Thoracic aorta (tissue), 2 donors: ENCODE data around the gene SLC22A16. TPM values are rescaled to one million over a fixed set of nuclear protein-coding genes. Genes with fewer than 3 reads are reported as not detected.

Experiments used
- ATAC-seq: fragments of 150-250 bp; one replicate; pipeline ENCODE4 v1.8.0; 2017; ENCODE audit warnings: low read depth; ENCODE audit not compliant: insufficient number of reproducible peaks, low FRiP score
- DNase-seq: peaks from one replicate; pipeline ENCODE4 v3.0.0-alpha.2; 2020; ENCODE audit warnings: low spot score
- H3K27ac ChIP-seq, 2 donors: fragments of 200-600 bp; sonication (generic); 1 replicate in 1 of 2; 2 replicates in 1 of 2; pipeline ENCODE4 v1.5.1; 2016; ENCODE audit warnings: mild to moderate bottlenecking in 2 of 2, moderate library complexity in 2 of 2
- H3K27me3 ChIP-seq: fragments of 200-600 bp; sonication (generic); replicated peaks from 2 replicates; pipeline ENCODE4 v1.6.0; 2016; ENCODE audit warnings: mild to moderate bottlenecking; ENCODE audit not compliant: insufficient read depth
- H3K36me3 ChIP-seq: fragments of 200-600 bp; sonication (generic); one replicate; pipeline ENCODE4 v1.5.1; 2016
- H3K4me1 ChIP-seq, 2 donors: fragments of 200-600 bp; sonication (generic); 1 replicate in 1 of 2; 2 replicates in 1 of 2; pipeline versions ENCODE4 v1.5.1 to v1.6.0; 2016; ENCODE audit warnings: low read depth in 2 of 2, mild to moderate bottlenecking in 1 of 2; ENCODE audit not compliant: control insufficient read depth in 1 of 2
- H3K4me3 ChIP-seq: fragments of 200-600 bp; sonication (generic); 2 replicates; pipeline ENCODE4 v1.5.1; 2016; ENCODE audit warnings: mild to moderate bottlenecking
- H3K9me3 ChIP-seq: fragments of 200-600 bp; sonication (generic); 2 replicates; pipeline ENCODE4 v1.5.1; 2016
- CTCF ChIP-seq: fragments of 200-600 bp; sonication (generic); IDR thresholded peaks from one replicate; pipeline ENCODE4 v1.5.1; 2019; ENCODE audit warnings: antibody characterized with exemption
- total RNA-seq, 2 donors: library from RNA; depleted of rRNA; stranded (reverse); fragments of >200 nt; gene quantifications; one replicate each; pipeline versions ENCODE4 v1.1.0 to v1.2.3, GENCODE V29; 2016

The SLC22A16 gene
- total RNA-seq, 2 donors from 2014 or later = 3.8 TPM; not detected in 1

GRCh38 chr6:110482774-110483400 is 6.5 kb upstream of the SLC22A16 start:
- ATAC-seq (no peak), DNase-seq (no peak)
- Histone ChIP-seq H3K4me1 (no peaks in the 10 kb centered on the region), H3K27me3 (no peaks in the 10 kb centered on the region), H3K36me3 (no peaks in the 10 kb centered on the region), H3K4me3 (no peak overlapping the region), H3K9me3 (no peaks in the 10 kb centered on the region), H3K27ac (no peak overlapping the region)
- TF ChIP-seq CTCF = no peak

- no peak for TF ChIP-seq CTCF
- no peak overlapping the region for H3K27ac ChIP-seq
- no peak for DNase-seq
- no peaks in the 10 kb centered on the region for H3K9me3 ChIP-seq
- H3K36me3 ChIP-seq = no peaks in the 10 kb centered on the region
- no peak overlapping the region for H3K4me3 ChIP-seq
- no peaks in the 10 kb centered on the region for H3K27me3 ChIP-seq
- ATAC-seq = no peak
- H3K4me1 ChIP-seq = no peaks in the 10 kb centered on the region
Observed at GRCh38 chr6:110481081-110481480, 4.7 kb upstream of the SLC22A16 start.

- H3K9me3 ChIP-seq = no peaks in the 10 kb centered on the region
- H3K4me3 ChIP-seq = peak overlapping the region; percentile 64
- ATAC-seq (no peak), DNase-seq (no peak)
- no peak for TF ChIP-seq CTCF
- no peak overlapping the region for H3K27ac ChIP-seq
- H3K4me1 ChIP-seq = no peaks in the 10 kb centered on the region
- H3K36me3 ChIP-seq = no peaks in the 10 kb centered on the region
- no peaks in the 10 kb centered on the region for H3K27me3 ChIP-seq
Observed at GRCh38 chr6:110475066-110475653, 1.3 kb downstream of the SLC22A16 start.

- TF ChIP-seq CTCF = no peak
- H3K27me3 ChIP-seq = no peaks in the 10 kb centered on the region
- no peaks in the 10 kb centered on the region for H3K9me3 ChIP-seq
- no peak overlapping the region for H3K27ac ChIP-seq
- H3K36me3 ChIP-seq = no peaks in the 10 kb centered on the region
- H3K4me1 ChIP-seq = no peaks in the 10 kb centered on the region
- ATAC-seq = no peak
- H3K4me3 ChIP-seq = no peak overlapping the region
- no peak for DNase-seq
Observed at GRCh38 chr6:110474500-110474899, 1.9 kb downstream of the SLC22A16 start.

- Histone ChIP-seq H3K9me3 (no peaks in the 10 kb centered on the region), H3K4me1 (no peaks in the 10 kb centered on the region), H3K36me3 (no peaks in the 10 kb centered on the region), H3K4me3 (no peak overlapping the region), H3K27me3 (no peaks in the 10 kb centered on the region), H3K27ac (no peak overlapping the region)
- ATAC-seq = no peak
- TF ChIP-seq CTCF = no peak
- DNase-seq = no peak
Observed at GRCh38 chr6:110472739-110473138, 3.7 kb downstream of the SLC22A16 start.
